Hematopoietic multipotent progenitor cell treated with erythropoietin and hydrocortisone succinate and interleukin-3 and kit ligand, for 15 days (in vitro differentiated cells): Measurements from ENCODE around the gene BCDIN3D.
"Not testable (repeated sequence)": the region's sequence is repeated elsewhere in the genome, so short reads cannot be mapped to it uniquely, and the experiment has no call there.

Experiments
- DNase-seq: peaks from one replicate; pipeline ENCODE4 v3.0.0-alpha.2; 2015; ENCODE audit warnings: low spot score

The BCDIN3D gene, protein sequence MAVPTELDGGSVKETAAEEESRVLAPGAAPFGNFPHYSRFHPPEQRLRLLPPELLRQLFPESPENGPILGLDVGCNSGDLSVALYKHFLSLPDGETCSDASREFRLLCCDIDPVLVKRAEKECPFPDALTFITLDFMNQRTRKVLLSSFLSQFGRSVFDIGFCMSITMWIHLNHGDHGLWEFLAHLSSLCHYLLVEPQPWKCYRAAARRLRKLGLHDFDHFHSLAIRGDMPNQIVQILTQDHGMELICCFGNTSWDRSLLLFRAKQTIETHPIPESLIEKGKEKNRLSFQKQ

DNA sequence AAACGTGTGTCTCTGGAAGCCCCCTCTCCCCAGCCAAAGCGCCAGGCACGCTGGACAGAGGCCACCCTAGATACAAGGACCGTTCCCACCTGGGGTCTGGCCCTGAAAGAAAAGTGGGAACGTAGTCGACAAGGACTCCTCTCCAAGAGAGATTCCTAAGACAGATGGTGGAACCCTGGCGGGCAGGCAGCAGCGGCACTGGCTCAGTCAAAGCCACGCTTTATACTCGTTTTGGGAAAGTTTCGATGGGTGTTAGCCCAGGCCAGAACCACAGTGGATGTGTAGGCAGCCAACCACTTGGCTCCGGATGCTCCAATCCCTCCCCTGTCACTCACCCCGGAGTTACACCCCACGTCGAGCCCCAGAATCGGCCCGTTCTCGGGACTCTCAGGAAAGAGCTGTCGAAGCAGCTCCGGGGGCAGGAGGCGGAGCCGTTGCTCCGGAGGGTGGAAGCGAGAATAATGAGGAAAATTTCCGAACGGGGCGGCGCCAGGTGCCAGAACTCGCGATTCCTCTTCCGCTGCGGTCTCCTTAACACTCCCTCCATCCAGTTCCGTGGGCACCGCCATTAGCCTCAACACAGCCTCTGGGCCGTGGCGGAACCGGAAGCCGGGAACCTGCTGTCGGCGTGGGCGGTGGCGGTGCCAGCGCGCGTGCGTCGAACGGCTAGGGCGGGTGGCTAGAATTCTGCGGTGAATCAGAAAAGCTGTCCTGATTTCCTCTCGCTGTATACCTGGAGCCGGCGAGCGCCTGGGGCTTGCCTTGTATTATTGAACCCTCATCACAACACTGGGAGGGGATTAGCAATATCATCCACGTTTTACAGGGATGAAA, at the start of gene BCDIN3D:
Gene BCDIN3D (minus strand): TSS at position 588 of the 834 bp plus-strand sequence. CDS start 19 bp downstream, at position 569.
- DNase-seq = peak; percentile 83

DNA sequence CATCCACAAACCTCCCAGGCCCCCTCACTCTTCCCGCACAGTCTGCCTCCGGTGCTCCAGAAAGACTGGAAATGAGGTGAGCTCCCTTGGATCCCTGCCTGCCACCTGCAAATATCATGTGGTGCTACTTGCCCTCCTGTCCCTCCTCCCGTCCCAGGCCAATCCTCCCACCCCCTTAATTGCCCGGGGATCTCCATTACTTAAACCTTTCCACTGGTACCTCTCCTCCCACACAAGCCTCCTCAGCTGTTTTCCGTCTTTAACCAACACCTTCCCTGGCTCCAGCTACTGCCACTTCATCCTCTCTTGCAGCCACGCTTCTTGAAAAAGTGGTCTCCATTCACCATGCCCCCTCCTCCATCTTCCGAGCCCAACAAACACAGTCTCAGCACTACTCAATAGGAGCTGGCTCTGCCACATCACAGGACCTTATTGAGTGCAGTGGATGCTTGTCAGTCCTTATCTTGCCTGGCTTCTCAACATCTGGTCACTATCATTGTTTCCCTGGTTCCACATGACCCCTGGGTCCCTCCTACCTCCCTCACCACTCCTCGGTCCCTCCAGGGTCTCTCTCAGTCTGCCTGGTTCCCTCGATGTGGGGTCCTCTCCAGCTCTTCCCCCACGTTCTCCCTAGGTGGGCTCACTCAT, 49.3 kb upstream of the BCDIN3D start:
- no peak for DNase-seq

DNA sequence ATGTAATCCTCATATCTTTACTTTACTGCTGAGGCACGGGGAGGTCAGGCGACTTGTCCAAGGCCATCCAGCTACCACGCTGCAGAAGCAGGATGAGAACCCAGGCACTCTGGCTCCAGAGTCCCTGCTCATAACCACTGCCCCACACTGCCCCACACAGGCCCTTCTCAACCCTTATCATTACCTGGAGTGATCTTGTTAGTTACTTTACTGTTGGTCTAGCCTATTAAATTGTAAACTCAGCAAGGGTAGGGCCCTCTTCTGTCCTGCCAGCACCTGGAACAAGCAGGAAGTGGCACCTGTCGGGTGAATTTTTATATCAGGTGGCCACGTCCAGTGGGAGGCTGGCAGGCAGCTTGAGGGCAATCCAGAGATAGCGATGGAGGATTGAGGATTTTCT, 48.6 kb upstream of the BCDIN3D start:
- no peak for DNase-seq

DNA sequence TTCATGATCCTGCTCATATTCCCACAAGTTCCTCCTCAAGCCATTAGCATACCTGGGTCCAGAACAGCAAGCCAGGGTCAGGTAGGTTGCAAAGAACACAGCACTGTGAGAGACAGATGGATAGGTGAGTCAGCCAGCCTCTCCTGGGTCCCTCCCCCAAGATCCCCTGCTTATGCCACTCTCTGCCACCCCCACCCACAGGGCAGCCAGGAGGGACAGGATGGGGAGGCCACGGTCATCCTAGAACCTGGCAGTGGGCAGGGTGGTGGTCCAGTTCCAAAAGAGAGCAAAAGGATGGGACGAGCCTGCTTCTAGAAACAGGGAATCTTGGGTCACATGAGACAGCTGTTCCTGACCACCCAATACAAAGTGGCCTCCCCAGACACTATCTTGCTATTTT, 48.1 kb upstream of the BCDIN3D start:
- DNase-seq = no peak

DNA sequence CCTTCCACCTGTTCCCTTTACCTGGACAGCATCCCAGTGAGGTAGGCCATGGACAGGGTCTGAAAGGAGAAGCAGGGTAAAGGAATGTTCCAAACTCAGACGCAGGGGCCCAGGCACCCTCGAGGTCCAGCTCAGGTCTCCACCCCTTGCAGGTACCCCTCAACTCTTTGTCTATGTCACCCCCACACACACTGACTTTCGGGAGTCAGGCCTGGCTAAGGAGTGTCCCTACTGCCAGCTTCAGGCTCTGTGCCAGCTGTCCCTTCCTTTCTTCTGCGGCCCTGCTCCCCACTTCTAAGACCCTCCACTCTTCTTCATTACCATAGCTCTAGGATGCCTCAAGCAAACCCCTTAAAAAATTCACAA, 47.2 kb upstream of the BCDIN3D start:
- no peak for DNase-seq

DNA sequence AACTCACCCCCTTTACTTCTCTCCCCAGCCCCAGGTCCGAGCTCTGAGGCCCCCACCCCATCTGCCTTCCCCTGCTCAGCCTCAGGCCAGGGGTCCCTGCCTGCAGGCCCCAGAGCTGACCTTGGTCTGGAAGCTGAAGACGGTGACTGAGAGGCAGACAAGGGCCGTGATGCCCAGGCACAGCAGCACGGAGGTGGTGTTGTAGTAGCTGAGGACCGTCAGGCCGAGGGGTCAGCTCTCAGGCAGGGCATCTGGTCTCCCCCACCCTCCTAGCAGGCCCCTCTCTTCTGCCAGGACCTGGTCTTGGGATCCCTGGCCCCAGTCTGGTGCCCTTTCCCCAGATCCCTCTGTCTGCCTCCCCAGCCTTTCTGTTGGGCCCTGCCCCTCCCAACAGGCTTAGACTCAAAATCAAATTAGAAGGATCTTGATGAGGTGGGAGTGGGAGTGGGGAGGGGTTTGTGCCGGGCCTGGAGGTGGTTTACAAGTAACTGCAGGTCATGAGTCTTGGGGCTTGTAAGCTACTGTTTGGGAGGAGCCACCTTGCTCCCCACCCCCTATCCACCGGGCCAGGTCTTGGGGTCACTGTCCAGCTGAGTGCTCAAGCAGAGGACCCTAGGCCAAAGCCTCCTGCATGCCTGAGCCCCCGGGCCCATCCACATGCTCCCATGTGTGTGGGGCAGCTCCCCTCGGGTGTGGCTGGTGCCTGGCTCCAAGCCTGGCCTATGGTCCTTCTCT, 46.6 kb upstream of the BCDIN3D start:
- DNase-seq = no peak

DNA sequence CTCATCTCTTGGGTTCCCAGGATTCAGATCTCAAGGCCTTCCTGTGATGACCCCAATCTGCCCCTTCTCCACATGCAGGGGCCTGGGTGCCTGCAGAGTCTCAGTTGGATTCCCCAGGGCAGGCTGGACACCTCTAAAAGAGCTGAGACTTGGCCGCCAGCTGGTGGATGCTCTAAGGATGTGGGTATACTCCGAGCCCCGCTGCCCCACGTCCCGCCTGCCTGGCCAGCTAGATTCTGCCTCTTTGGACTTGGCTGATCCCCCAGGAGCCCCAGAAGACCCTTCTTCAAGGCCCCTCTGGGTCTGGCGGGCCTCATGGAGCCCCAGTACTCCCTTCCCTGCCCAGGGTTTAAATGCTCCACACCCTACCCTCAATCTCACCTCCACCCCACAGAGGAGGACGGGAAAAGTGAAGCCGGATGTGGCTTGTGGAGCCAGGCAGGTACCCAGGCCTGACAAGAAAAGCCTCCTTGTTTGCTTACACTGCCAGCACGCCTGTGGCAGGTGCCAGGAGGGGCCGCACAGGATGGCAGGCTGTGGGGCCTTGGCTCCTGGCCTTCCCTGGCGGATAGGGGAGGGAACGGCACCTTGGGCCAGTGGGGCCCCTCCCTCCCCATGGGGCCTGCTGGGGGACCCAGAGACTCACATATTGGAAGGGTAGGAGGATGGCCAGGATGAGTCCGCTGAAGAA, 45.7 kb upstream of the BCDIN3D start:
- no peak for DNase-seq

DNA sequence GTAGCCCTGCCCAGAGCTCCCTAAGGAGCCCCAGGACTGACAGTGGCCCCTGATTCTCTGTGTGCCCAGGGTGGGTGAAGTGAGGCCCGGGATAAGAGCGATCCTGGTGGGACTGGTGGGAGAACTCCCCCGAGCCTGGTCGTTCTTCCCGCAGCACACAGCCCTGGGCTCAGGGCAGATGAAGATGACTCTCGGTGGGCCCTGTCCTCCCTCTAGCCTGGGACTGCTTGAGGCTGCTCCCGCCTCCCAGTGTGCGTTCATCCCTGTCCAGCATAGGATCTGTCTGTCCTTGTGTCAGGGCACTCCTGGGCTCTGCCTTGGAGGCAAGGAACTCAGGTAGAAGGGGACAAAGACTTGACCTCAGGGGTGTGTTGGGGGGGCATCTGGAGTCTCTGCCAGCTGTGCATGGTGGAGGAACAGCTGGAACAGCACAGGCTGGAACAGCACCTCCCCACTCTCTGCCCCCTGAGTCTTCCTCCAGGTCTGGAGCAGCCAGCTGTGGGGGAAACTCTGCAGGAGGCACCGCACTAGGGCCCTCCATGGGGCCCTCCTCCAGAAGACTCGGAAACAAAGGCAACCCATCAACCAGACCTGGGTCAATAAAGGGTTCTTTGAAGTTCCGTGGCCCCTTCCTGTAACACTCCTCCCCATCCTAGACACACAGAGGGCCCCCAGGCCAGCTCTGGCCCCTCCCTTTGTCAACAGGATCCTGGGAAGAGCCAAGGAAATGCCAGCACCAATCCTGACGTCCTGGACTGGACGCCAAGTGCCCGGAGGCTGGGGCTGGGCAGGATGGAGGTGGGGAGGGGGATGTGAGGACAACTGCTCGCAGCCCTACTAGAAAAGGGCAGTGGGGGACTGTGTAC, 44.9 kb upstream of the BCDIN3D start:
- DNase-seq = no peak

DNA sequence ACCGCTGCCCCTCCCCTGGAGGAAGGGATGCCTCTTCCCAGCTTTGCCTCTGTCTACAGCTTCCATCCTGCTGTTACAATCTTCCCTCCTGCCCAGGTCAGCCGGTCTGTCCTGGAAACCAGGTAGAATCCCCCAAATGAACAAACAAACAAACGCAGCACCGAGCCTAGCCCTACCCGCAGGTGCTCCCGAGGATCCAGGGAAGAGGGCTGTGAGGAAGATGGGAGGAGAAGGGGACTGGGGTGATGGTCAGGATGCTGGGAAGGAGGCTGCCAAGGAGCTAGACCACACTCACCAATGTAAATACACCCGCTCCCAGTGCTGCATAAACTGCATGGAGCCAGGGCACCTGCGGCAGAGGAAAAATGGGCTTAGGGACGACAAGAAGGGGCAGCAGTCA, 44.2 kb upstream of the BCDIN3D start:
- no peak for DNase-seq

DNA sequence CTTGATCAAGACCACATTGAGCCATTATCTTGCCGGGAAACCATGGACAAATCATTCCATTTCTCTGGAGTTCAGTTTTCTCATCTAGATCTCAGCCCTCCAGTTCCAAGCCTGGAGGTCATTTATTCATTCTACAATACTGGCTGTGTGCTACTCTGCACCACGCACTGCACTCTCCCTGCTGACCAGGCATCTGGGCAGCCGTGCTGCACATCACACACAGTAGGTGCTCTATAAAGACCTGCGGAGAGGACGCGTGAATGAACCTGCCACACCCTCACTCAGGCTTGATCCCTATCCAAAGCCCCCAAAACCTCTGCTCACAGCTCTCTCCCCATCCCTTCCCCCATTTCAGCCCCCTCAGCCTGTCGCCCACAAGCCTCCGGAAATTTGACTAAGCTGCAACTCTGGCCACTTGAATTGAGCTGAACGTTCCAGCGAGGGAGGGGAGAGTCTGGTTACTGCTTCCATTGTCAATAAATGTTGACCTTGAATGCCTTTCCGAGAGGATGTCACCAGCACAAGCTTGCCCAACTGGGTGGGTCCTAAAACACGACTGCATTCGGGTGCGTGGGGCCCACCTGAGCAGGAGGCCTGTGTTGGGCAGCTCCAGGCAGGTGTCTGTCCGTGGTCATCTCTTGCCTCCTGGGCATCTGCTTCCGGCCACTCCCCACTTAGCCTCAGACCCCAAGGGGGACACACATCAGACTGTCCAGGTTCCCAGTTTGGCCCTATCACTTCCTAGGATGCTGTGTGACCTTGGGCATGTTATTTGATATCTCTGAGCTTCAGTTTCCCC, 43.0 kb upstream of the BCDIN3D start:
- DNase-seq = no peak

DNA sequence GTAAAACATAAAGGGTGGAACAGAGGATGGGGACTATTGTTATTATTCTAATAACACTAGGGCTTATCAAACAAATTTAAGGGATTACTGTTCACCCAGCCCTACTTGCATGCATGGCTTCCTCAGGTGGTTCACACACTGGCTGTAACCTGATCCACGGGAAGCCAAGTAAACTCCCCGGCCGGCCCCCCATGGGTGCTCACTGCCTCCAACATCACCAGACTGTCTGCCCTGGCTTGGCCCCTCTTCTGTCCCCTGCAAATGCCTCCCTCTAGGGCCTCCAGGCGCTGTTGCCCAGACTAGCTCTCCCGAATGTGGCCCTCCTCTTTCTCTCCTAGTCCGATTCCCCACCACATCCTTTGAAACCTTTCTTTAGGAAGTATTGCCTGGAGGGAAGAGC, 42.2 kb upstream of the BCDIN3D start:
- no peak for DNase-seq

DNA sequence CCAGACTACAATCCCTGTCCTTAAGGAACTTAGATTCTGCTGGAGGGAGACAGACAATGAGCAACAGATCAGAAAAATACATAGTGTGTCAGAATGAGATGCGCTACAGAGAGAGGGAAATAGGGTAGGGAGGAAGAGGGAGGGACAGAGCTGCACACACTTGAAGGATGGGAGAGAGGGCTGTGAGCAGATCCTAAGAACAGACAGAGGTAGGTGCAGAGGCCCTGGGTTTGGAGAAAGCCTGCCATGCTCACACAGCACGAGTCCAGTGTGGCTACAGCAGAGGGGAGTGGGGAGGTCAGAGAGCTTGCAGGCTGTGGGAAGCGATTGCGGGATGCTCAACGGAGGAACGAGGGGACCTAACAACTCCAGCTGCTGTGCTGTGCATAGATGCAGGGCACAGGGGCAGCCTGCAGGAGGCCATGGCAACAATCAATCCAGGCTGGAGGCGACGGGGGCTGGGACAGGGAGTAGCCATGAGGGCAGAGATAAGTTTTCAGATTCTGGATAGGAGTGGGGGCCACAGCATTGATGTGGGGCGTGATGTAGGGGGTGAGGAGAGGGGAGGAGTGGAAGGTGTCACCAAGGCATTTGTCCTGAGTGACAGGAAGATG, 40.1 kb upstream of the BCDIN3D start:
- DNase-seq = no peak

DNA sequence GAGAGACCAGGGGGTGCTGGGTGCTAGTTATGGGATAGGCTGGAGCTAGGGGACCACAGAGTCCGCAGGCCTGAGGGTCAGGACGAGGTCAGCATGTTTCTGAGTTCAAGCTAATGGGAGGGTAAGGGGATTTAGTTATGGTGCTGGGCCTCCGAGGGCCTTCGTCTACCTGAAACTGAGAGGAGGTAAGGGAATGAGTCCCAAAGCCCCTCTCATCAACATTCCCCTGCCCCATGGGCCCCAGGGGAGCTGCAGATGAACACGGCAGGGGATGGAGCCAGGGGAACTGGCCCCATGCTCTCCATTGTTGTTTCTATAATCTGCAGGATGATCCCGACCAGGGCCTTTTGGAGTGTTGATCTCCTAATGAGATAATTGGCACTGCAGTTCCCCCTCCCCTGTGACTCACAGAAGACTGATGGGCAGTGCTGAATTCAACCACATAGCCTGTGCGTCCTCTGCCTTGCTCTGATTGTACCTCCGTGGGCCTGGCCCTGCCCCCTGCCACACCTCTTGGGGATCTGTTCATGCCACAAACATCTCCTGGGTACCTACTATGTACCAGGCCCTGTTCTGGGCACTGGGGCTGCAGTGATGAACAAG, 39.4 kb upstream of the BCDIN3D start:
- no peak for DNase-seq

DNA sequence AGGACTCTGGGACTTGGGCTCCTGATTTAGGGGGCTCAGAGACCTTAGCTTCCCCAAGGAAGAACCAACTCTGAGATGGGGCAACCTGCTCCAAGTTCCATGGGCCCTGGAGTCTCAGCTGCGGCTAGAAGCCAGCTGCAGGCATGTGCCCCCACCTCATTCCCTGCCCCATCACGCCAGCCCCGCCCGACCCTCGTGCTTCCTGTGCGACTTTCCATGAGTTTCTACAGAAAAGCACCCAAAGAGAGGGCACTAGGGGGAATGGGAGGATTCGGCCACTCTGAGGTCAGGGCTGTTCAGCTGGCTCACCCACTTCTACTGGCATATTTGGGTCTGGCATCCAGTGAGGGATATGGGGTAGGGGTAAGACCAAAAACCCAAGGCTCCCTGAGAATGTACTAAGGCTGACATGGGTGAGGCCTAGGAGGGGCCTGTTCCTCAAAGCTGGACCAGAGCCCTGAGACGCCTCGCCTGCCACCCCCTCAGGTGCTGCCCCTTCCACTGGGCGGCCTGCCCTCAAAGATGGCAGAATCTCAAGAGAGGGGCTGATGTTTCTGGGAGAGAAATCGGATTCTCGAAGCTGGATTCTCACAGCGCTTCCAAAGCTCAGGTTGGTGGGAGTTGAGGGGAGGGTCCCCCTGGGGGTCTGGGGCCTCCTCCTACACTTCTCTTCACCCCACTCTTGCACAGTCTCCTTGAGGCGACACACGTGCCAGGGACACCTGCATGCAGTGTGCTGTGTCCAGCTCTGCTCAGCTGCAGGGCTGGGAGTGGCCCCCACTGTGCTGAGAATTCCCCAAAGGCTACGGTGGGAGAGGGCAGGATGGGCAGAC, 38.7 kb upstream of the BCDIN3D start:
- DNase-seq = no peak

DNA sequence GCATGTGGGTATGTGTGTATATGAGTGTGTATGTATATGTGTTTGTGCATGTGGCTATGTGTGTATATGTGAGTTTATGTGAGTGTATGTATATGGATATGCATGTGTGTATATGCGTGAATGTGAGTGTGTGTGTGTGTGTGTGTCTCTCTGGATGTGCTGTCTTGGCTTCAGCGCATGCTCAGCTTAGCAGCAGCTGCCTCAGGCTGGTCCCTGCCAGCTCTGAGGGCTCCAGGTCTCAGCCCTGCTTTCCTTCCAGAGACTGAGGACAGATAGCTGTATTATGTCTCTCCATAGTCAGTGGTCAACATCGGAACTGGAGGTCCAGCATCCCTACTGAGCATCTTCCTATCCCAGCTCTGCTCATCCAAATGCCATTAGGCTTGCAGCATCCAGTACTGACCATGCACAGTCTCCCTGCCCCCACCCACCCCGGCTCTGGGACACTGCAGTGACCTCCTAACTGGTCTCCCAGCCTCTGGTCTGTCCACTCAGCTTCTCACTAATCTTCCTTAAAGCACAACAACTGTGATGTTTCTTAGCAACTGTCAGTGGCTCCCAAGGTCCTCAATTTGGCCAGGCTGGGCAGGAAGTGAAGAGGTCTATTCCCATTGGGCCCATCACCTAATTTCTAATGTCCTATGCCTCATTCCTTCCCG, 38.0 kb upstream of the BCDIN3D start:
- no peak for DNase-seq

DNA sequence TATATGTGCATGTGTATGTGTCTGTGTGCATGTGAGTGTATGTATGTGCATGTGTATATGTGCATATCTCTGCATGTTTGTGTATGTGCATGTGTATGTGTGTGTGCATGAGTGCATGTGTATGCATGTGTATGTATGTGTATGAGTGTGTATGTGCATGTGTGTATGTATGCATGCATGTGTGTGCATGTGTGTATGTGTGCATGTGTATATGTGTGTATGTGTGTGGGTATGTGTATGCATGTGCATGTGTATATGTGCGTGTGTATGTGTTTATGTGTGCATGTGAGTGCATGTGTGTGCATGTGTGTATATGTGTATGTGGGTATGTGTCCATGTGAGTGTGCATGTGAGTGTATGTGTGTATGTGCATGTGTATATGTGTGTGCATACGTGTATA, 36.2 kb upstream of the BCDIN3D start:
- not testable (repeated sequence) for DNase-seq

DNA sequence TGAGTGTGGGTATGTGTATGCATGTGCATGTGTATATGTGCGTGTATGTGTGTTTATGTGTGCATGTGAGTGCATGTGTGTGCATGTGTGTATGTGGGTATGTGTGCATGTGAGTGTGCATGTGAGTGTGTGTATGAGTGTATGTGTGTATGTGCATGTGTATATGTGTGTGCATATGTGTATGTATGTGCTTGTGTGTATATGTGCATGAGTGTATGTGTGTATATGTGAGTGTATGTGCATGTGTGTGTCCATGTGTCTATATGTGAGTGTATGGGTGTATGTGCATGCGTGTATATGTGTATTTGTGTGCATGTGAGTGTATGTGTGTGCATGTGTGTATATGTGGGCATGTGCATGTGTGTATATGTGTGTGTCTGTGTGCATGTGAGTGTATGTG, 35.1 kb upstream of the BCDIN3D start:
- no peak for DNase-seq

DNA sequence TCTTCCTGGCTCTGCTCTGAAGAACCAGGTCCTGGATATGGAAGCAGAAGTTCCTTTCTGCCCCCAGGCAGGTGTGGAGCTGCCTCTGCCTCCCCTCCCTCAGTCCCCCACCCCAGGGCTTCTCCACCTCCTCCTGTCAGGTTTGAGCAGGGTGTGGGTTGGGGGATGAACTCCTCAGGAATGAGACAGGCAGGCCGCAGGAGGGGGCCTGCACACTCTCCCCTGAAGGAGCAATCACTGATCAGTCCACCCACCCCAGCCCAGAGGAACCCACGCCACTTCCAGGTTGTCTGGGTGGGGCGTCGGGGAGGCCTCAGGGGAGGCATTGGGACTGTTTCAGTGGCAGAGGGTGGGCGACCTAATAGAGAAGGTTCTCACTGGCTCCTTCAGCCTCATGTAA, 34.2 kb upstream of the BCDIN3D start:
- DNase-seq = no peak
